GM10248 (cell line): ENCODE results near the gene STK32C.

Experiments used
- CTCF ChIA-PET: fragments of 300-600 bp; sonication (Branson Sonifier 250); formaldehyde crosslinking; extraction: SDS; loops from one replicate; lab custom pipeline; 2021; ENCODE audit warnings: antibody characterized with exemption; lab: Yijun Ruan, JAX
- POLR2A ChIA-PET: fragments of 350-650 bp; sonication (Branson Sonifier 250); formaldehyde crosslinking; extraction: SDS; loops from one replicate; lab custom pipeline; 2020; ENCODE audit warnings: antibody characterized with exemption; lab: Yijun Ruan, JAX
- DNase-seq: peaks from one replicate; pipeline ENCODE4 v3.0.0; 2012; ENCODE audit errors: extremely low spot score
- TF ChIP-seq, protein P1 (sequence below): IDR thresholded peaks from 2 replicates; pipeline ENCODE4 v1.5.1; 2012; ENCODE audit warnings: mild to moderate bottlenecking, low read depth; ENCODE audit errors: extremely low read depth, missing control alignments, control extremely low read depth

The STK32C gene

DNA sequence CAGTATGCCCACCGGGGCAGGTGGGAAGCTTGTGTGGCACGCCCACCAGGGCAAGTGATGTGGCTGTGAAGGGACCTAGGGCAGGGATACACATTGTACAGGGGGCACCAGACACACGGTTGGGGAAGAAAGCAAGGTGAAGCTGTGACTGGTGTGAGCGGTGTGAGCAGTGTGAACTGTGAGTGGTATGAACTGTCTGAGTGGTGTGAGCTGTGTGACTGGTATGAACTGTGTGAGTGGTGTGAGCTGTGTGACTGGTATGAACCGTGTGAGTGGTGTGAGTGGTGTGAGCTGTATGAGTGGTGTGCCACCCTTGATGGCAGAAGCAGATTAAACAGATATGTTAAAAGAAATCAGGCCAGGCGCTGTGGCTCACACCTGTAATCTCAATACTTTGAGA lies 72.9 kb downstream of the STK32C start:
- CTCF ChIA-PET: interaction anchor here (1.1 to 1.3 kb wide), 2 partner anchors 118 to 125 kb away, joined by 3 to 5 read pairs; no protein-coding TSS in a partner anchor
- POLR2A ChIA-PET: no interaction called here
- no peak for DNase-seq
- TF ChIP-seq, protein P1, sequence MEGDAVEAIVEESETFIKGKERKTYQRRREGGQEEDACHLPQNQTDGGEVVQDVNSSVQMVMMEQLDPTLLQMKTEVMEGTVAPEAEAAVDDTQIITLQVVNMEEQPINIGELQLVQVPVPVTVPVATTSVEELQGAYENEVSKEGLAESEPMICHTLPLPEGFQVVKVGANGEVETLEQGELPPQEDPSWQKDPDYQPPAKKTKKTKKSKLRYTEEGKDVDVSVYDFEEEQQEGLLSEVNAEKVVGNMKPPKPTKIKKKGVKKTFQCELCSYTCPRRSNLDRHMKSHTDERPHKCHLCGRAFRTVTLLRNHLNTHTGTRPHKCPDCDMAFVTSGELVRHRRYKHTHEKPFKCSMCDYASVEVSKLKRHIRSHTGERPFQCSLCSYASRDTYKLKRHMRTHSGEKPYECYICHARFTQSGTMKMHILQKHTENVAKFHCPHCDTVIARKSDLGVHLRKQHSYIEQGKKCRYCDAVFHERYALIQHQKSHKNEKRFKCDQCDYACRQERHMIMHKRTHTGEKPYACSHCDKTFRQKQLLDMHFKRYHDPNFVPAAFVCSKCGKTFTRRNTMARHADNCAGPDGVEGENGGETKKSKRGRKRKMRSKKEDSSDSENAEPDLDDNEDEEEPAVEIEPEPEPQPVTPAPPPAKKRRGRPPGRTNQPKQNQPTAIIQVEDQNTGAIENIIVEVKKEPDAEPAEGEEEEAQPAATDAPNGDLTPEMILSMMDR: no peak

DNA sequence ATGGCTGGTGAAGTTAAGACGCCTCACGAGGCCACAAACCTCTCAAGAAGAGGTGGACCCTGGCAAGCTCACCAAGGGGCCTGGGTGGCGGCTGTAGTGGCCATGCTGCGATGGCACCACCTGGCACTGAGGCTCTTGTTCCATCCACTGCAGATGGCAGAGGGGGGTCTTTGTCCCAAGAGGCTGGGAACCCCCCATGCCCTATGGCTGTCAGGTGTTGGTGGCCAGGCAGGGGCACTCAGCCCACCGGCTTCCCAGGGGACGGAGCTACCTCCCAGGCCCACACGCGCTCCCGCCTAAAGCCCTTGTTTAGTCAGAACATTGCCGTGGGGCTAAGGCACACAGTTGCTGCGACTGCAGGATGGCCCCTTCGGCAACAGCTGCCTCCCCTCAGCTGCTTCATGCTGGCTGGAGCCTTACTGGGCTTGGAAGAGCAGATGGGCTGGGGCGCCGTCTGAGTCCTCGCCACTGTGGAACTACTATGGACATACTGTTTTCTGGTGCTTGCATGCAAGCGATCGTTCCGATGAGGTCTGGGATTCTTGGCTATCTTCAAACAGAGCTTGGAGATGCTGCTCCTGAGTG lies 74.2 kb downstream of the STK32C start:
- DNase-seq: no peak
- TF ChIP-seq, protein P1: no peak
- CTCF ChIA-PET: interaction anchor here (1.1 to 1.3 kb wide), 2 partner anchors 119 to 126 kb away, joined by 3 to 5 read pairs; no protein-coding TSS in a partner anchor
- POLR2A ChIA-PET: interaction anchor here (0.6 kb wide), 1 partner anchor 331 kb away, joined by 11 read pairs; no protein-coding TSS in a partner anchor

DNA sequence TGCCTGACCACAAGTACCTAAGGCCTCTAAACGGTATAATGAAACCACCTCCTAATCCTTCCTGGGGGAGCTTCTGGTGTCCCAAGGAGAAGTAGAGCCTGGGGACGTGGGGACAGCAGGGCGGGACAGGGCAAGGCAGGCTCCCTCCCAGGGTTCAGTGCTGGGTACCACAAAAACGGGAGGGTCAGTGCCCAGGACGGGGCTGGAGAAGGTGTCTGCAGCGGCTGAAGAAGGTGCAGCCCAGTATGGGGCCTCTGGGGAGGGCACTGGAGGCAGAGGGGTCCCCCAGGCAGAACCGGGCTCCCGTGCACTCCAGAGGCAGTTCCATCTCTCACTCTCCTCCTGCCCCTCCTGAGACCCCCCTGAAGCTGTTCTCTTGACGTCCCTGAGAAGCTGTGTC lies 74.8 kb downstream of the STK32C start:
- ChIA-PET CTCF (no interaction called here), POLR2A (no interaction called here)
- TF ChIP-seq, protein P1: no peak
- DNase-seq: no peak

DNA sequence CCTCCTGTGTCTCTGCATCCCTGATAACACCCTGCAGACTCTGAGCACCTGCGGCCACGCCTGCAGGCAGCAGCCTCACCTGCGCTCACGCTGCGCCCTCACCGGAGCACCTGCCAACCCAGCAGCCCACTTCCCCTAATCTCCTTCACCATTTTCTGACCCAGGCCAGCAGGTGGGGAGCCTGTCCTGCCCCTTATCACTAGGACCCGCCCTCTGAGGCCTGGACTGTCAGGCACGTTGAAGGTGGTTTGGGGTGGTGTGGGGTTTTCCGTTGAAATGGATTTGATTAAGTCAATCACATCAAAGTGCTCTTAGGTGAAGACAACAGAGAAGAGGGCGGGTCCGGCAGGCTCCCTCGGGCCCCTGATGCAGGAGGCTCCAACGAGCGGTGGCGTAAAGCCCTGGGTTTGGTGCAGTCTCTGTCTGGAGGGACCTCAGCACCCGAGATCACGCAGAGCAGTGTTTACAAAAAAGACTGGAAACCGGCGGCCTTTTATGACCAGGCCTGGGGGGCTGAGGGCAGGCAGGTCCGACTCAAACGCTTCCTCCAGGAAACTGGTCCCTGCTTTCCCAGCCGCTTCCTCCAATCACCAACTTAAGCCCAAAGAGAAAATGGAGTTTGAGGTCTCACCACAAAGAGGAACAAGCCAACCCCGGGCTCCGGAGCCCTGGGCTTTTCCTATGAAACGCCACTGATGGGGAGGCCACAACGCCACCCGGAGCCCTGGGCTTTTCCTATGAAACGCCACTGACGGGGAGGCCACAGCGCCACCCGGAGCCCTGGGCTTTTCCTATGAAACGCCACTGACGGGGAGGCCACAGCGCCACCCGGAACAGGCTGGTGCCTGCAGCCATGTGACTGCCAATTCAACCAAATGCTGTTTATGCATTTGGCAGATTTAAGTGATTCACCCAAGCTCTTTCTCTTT lies 75.5 kb downstream of the STK32C start:
- TF ChIP-seq, protein P1: no peak
- no peak for DNase-seq
- ChIA-PET CTCF (no interaction called here), POLR2A (no interaction called here)

DNA sequence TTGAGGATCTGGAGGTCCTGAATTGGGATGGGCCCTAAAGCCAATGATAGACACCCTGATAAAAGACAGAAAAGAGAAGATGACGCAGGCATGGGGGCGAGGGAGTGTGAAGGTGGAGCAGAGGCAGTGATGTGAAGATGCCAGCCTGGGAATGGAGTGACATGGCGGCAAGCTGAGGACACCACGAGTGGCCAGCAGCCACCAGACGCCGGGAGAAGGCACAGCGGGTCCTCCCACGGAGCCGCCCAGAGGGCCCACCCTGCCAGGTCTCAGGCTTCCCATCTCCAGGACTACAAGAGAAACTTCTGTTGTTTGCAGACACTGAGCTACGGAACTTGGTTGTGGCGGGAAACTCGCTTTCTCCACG lies 76.1 kb downstream of the STK32C start:
- CTCF ChIA-PET: no interaction called here
- POLR2A ChIA-PET: no interaction called here
- TF ChIP-seq, protein P1: no peak
- no peak for DNase-seq

DNA sequence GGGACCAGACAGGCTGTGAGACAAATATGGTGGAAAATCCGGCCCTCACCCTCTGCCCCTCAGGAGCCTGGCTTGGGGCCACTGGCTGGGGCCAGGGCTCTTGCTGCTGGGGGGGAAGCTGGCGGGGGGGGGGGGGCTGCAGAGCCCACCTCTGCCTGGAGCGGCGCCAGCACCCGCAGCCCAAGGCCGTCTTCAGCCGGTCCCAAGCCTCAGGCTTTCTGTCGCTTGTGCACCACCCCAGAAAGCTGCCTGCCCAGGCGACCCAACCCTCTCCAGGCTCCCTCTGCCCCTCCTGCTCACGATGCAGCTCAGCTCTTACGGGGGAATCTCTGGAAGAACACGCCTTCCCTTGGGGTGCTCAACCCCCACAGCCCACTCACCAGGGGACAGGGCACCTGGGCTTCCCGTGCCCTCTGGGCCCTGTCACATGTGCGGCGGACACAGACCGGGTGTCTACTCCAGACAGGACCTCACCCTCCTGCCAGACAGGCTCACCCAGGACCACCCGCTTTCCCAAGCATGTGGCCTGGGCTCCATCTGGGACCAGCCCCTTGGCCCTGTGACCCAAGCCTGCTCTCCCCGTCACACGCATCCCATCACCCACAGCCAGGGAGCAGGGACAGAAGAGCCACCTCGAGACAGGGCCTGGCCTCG lies 77.1 kb downstream of the STK32C start:
- TF ChIP-seq, protein P1: no peak
- CTCF ChIA-PET: no interaction called here
- POLR2A ChIA-PET: no interaction called here
- no peak for DNase-seq
